HepG2 (cell line): ENCODE measurements around the gene FAM200B. TPM values are rescaled to one million over a fixed set of nuclear protein-coding genes. Genes with fewer than 3 reads are reported as not detected.

Experiments
- CBFB ChIP-seq: sonication (generic); formaldehyde crosslinking; IDR thresholded peaks from 2 replicates; pipeline ENCODE4 v1.4.0; 2020; ENCODE audit warnings: missing genetic modification reagents
- FOSL2 ChIP-seq: sonication (generic); formaldehyde crosslinking; IDR thresholded peaks from 2 replicates; pipeline ENCODE4 v1.4.0; 2020; ENCODE audit warnings: missing genetic modification reagents
- GATAD1 ChIP-seq: IDR thresholded peaks from 2 replicates; pipeline ENCODE4 v1.6.1; 2016; ENCODE audit warnings: missing genetic modification reagents, missing compliant biosample characterization
- HBP1 ChIP-seq: IDR thresholded peaks from 2 replicates; pipeline ENCODE4 v1.6.1; 2016; ENCODE audit warnings: low read depth, control low read depth
- MAFF ChIP-seq: IDR thresholded peaks from 2 replicates; pipeline ENCODE4 v1.6.1; 2011; ENCODE audit warnings: low read depth, low read length, improper control_type of control experiment
- PLRG1 ChIP-seq: fragments of 450-650 bp; conservative IDR thresholded peaks from 2 replicates; pipeline ENCODE4 v1.6.1; 2016
- RBFOX2 ChIP-seq: fragments of 200-400 bp; formaldehyde crosslinking; IDR thresholded peaks from 2 replicates; pipeline ENCODE4 v1.6.1; 2017; ENCODE audit warnings: low read depth, mild to moderate bottlenecking, low read length
- SNAPC4 ChIP-seq: sonication (generic); formaldehyde crosslinking; IDR thresholded peaks from 2 replicates; pipeline ENCODE4 v1.4.0; 2020; ENCODE audit warnings: mild to moderate bottlenecking, missing genetic modification reagents
- TCF12 ChIP-seq, 2 experiments: fragments of 450-650 bp in 1 of 2; sonication (generic) in 1 of 2; formaldehyde crosslinking in 1 of 2; IDR thresholded peaks; 2 replicates each; pipeline versions ENCODE4 v1.6.1 to v1.8.0; 2017 to 2022; ENCODE audit warnings: antibody characterized with exemption in 1 of 2, mild to moderate bottlenecking in 1 of 2, missing genetic modification reagents in 1 of 2, moderate library complexity in 1 of 2
- ZBTB3 ChIP-seq: sonication (generic); formaldehyde crosslinking; IDR thresholded peaks from 2 replicates; pipeline ENCODE4 v1.4.0; 2020; ENCODE audit warnings: low read depth, mild to moderate bottlenecking, moderate library complexity, missing genetic modification reagents, borderline replicate concordance
- ZBTB39 ChIP-seq: sonication (generic); formaldehyde crosslinking; IDR thresholded peaks from 2 replicates; pipeline ENCODE4 v1.5.0; 2020; ENCODE audit warnings: missing genetic modification reagents
- ZFP91 ChIP-seq: sonication (generic); formaldehyde crosslinking; IDR thresholded peaks from 2 replicates; pipeline ENCODE4 v1.9.0; 2022; ENCODE audit warnings: missing genetic modification reagents, mild to moderate bottlenecking, borderline replicate concordance
- ZNF616 ChIP-seq: sonication (generic); formaldehyde crosslinking; IDR thresholded peaks from 2 replicates; pipeline ENCODE4 v1.5.0; 2020; ENCODE audit warnings: low read depth, mild to moderate bottlenecking, missing genetic modification reagents
- ZNF776 ChIP-seq: sonication (generic); formaldehyde crosslinking; IDR thresholded peaks from 2 replicates; pipeline ENCODE4 v1.4.0; 2020; ENCODE audit warnings: mild to moderate bottlenecking, missing genetic modification reagents
- ZNF792 ChIP-seq: IDR thresholded peaks from 2 replicates; pipeline ENCODE4 v1.6.1; 2016
- ZSCAN31 ChIP-seq: sonication (generic); formaldehyde crosslinking; IDR thresholded peaks from 2 replicates; pipeline ENCODE4 v1.5.0; 2020; ENCODE audit warnings: low read depth, mild to moderate bottlenecking, missing genetic modification reagents
- polyA plus RNA-seq, 8 experiments: library from polyadenylated mRNA; depleted of rRNA in 3 of 8; stranded (reverse) in 7 of 8; unstranded in 1 of 8; fragments of >200 nt; fragmentation: Illumina TruSeq in 4 of 8; extraction: Trizol in 4 of 8; gene quantifications; 2 replicates each; pipeline versions ENCODE4 v1.2.1 to v1.2.3, GENCODE V29; 2011 to 2016; ENCODE audit warnings: low read depth in 4 of 8, missing spikeins in 1 of 8, mixed read lengths in 1 of 8; ENCODE audit not compliant: insufficient read depth in 1 of 8
- total RNA-seq, 5 experiments: library from RNA; depleted of rRNA; stranded (reverse); fragments of >200 nt; fragmentation: Illumina TruSeq; extraction: Trizol; gene quantifications; 2 replicates each; pipeline ENCODE4 v1.2.3, GENCODE V29; 2016; ENCODE audit warnings: low read depth in 1 of 5
- TF ChIP-seq, protein P1 (sequence below): sonication (generic); formaldehyde crosslinking; IDR thresholded peaks from 2 replicates; pipeline ENCODE4 v1.8.0; 2023; ENCODE audit warnings: mild to moderate bottlenecking, missing genetic modification reagents

FAM200B gene
- total and polyA plus RNA-seq, 2 of the 13 experiments (the other 11 are each of a cell fraction or from before 2014, with no cell fraction given) = 25.6 to 41.8 TPM

DNA sequence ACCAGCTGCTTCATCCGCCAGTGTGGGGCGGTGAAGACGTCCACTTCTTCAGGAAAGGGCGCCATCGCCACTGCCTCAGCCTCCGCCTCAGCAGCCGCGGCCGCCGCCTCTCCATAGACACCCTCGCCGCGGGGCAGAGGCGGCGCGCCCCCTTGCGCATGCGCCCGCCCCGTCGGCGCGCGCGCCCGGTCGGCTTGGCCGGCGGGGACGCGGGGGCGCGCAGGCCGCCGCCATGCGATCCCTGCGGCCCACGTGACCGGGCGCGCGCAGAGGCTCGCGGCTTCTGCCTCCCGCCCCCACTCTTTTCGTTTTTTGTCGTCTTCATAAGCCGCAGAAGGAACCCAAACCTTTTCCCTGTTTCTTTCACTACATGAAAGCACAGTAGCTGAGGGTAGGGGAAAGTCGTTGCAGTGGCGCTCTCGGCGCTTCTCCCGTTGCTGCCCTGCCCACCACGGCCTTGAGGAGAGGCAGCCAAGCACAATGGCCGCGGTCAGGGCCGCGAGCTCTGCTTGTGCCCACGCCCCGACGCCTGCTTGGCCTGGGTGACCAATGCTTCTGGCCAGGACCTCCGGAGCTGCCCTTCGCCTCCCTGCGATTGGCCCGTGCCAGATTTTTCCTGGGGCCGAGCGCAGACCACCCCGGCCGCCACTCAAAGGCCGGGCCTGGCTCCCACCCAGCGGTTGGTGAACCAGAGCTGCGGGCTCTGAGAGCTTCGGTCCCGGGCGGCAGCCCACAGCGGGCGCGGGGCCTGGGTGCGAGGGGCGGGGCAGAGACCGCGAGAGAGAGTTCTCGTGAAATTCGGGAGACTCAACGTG, 26.2 kb upstream of the FAM200B start, which contains the start of gene FBXL5 (continued):
- TF ChIP-seq SNAPC4 (CRISPR knock-in tag) = peak; percentile 89
- TF ChIP-seq CBFB (CRISPR knock-in tag) = 0 out of 2 replicates have a peak, but pooled peaks have one; percentile 12
- TF ChIP-seq, protein P1, sequence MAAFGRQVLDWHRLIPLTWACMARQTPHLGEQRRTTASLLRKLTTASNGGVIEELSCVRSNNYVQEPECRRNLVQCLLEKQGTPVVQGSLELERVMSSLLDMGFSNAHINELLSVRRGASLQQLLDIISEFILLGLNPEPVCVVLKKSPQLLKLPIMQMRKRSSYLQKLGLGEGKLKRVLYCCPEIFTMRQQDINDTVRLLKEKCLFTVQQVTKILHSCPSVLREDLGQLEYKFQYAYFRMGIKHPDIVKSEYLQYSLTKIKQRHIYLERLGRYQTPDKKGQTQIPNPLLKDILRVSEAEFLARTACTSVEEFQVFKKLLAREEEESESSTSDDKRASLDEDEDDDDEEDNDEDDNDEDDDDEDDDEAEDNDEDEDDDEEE (CRISPR knock-in tag) = peak; percentile 38; the same call in 1 of the 2 replicates
- no peak for TF ChIP-seq MAFF
- TF ChIP-seq HBP1 (CRISPR knock-in tag) = peak; percentile 51; the same call in 1 of the 2 replicates
- TF ChIP-seq ZBTB39 = no peak
- no peak for TF ChIP-seq TCF12 (IDR thresholded peaks at IDR 0.05)
- TF ChIP-seq TCF12 (CRISPR knock-in tag; IDR thresholded peaks at IDR 0.05) = 0 out of 2 replicates have a peak, but pooled peaks have one; percentile 62
- peak; percentile 85 for TF ChIP-seq RBFOX2
- TF ChIP-seq ZBTB3 = no peak
- 0 out of 2 replicates have a peak, but pooled peaks have one; percentile 43 for TF ChIP-seq ZNF616 (CRISPR knock-in tag)
- TF ChIP-seq PLRG1 = no peak
- 0 out of 2 replicates have a peak, but pooled peaks have one; percentile 7 for TF ChIP-seq ZSCAN31
- TF ChIP-seq GATAD1 = 0 out of 2 replicates have a peak, but pooled peaks have one; percentile 21
- no peak for TF ChIP-seq FOSL2 (CRISPR knock-in tag)
- 0 out of 2 replicates have a peak, but pooled peaks have one; percentile 72 for TF ChIP-seq ZNF776 (CRISPR knock-in tag)
- peak; percentile 50; the same call in 1 of the 2 replicates for TF ChIP-seq ZFP91 (CRISPR knock-in tag)
- peak; percentile 47; the same call in 1 of the 2 replicates for TF ChIP-seq ZNF792
